HG03103 (cell line): ENCODE data around the gene GINS3.
A peak's percentile ranks its signal among the peaks of the same experiment; 100 is the strongest.

Experiments
- ATAC-seq: cut with Tn5 transposase; IDR thresholded peaks from one replicate; pipeline ENCODE4 v1.9.1; 2021; ENCODE audit warnings: low read depth; ENCODE audit not compliant: unreplicated experiment

The GINS3 gene

DNA sequence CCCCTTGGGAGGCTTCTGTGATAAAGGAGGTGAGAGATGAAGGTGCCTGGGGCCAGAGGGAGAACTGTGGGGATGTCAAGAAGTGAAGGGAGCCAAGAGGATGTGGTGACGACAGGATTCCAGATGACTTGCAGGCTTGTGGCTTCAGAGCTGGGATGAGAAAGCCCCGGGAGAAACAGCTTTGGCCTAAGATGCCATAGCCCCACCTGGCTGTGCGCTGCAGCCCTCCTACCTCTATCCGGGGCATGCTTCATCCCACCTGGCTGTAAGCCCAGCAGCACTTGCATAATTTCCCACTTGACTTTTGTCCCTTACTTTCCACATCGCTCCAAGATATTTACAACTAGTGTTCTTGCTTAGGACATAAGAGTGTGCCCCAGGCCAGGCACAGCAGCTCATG is 29.3 kb downstream of the GINS3 start:
- no peak for ATAC-seq

DNA sequence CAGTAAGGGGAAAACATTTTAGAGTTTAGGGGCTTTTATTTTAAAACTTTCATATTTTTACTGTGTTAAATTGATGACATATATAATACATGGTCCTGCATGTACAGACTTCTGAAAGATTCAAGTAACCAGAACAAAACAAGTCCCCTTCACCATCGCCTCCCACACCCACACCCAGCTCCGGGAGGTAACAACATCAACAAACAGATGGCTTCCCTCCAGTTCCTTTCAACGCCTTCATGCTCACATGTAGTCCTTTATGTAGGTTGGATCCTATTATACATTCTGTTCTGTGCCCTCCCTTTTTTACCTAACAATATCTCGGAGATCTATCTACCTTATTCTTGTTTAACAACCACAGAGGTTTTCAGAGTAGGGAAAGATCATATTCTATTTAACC is 30.5 kb downstream of the GINS3 start:
- ATAC-seq = no peak

DNA sequence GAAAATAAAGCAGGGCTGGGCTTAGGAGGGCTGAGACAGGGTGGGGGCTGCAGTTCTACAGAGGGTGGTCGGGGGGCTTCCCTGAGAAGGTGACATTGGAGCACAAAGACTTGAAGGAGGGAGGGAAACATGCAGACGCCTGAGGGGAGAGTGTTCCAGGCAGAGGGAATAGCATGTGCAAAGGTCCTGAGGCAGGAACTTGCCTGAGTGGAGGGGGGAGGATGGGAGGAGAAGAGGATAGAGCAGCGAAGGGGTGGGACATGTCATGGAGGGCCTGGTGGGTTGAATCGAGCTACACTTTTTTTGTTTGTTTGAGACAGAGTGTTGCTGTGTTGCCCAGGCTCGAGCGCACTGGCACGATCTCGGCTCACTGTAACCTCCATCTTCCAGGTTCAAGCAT is 33.0 kb downstream of the GINS3 start:
- ATAC-seq = no peak

DNA sequence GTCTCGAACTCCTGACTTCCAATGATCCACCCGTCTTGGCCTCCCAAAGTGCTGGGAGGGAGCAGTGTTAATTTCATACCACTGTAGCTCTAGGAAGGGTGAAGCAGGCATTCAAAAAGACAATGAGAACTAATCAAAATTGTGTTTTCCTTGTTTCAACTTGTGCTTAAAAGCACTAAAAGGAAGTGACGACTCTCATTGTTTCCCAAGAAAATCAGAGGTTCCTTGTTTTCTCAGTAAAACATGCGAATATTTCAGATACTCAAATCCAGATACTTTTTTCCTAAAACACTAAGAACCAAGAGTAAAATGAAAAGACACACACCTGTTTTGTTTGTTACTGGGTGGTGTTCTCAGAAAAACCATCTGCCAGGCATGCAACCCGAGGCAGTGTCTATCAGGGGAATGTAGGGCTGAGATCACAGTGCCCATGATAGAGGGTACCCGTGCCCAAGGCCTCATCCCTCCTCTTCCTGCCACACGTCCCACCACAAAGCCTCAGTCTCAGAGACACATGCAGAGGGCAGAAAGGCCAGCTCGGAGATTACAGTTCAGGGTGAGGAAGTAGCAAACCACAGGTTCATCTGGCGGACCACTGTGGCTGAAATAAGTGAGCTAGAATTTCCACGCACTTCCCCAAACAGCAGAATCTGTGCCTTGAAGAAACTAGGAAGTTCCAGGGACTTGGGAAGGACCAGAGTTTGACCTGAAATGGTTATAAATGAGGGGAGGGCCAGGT is 33.7 kb downstream of the GINS3 start:
- ATAC-seq = peak; percentile 77

DNA sequence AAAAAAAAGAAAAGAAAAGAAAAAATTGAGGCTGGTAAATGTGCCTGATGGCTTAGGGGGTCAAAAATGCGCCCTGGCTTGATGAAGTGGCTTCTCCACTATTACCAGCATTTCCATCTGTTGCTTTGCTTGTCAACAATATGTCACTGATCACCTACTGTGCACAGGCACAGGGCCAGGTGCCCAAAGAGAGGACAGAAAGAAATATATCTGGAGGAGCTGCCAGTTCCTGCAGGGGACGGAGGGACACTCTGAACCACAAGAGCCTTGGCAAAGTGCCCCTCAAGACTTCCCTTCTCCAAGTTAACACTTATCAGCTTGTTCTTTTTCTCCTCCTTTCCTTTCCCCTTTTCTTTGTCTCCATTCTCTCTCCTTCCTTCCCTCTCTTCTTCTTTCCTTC is 34.7 kb downstream of the GINS3 start:
- no peak for ATAC-seq

DNA sequence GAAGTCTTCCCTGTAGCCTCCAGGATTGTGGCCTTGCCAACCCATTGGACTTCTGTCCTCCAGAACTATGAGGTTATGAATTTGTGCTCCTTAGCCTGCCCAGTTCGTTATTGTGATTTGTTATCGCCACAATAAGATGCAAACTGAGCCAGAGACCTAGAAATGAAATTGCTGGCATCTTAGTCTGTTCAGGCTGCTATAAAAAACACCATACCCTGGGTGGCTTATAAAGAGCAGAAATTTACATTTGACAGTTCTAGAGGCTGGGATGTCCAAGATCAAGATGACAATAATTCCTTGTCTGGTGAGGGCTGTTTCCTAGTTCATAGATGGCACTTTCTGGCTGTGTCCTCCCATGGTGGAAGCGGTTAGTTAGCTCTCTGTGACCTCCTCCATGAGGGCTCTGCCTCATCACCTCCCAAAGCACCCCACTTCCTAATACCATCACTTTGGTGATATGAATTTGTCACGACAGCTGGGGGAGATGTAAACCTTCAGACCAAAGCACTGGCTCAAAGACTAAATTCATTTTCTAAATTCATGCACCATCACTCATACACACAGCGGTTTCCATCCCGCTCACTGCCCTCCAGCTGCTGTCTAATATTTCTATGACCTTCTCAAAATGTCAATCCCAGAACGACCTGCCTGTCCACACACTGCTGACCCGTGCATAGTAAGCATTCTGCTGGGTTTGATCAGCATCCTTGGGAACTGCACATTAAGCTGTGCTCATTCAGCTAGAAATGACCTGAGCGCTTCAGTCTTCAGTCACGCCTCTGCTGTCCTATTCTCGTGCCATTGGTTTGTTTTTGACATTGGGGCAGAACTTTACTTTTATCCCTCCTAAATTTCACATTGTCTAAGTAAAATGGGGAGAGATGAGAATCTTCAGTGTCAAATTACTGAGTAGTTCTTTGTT is 36.6 kb downstream of the GINS3 start:
- no peak for ATAC-seq

DNA sequence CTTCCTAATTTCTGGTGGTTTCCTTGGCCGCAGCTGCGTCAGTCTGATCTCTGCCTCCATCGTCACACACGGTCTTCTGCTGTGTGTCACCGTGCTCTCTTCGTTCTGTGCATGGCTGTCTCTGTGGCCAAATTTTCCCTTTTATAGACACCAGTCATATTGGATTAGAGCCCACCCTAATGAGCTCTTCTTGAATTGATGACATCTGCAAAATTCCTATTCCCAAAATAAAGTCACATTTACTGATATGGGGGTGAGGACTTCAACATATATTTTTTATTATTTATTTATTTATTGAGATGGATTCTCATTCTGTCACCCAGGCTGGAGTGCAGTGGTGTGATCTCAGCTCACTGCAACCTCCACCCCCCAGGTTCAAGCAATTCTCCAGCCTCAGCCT is 38.4 kb downstream of the GINS3 start:
- ATAC-seq = no peak

DNA sequence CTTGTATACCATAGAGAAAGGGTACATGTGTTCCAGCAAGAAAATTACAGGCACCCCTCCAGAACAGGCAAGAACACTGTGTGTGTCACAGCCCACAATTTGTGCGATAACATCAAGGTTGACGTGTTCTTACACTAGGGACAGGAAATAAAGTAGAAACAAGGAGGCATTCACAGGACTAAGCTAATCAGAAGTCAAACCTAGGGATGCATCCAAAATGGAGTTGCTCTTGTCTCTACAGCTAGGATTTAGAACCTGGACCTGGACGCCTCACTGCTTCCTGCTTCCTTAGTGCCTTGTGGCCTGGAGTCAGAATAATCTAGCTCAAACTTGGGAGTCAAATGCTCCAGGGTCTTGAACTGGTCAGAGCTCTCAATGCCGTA is 41.3 kb downstream of the GINS3 start:
- no peak for ATAC-seq

DNA sequence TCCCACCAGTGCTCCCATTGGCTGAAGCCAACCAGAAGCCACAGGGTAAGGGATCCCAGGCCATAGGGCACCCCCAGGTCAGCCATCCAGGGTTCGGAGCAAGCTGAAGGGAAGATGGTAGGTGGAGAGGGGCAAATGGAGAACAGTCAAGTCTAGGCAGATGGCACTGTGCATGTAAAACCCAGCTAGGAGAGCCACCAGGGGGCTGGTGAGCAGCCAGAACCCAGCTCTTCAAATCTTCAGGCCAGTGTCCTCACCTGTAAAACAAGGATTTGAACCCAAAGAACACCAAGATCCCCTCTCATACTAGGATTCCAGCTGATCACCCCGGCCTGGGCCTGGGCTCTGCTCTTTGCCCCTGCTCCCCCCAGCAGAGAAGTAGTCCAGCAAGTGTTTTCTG is 43.5 kb downstream of the GINS3 start:
- no peak for ATAC-seq

DNA sequence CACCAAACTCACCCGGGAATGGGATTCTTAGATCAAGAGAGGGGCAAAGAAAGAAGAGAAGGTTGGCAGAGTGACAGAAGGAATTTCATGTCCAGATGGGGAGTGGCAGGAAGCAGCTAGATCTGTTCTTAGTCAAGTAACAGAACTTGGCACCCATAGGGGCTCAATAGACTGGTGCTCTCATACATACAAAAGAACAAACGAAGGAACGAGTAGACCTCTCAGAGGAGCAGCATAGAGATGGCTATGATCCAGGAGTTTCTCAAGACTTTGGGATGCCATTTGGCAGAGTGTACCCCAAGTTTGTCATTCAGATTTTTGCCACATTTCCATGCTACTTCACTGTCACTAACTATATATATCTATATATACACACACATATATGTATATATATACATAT is 47.9 kb downstream of the GINS3 start:
- no peak for ATAC-seq

DNA sequence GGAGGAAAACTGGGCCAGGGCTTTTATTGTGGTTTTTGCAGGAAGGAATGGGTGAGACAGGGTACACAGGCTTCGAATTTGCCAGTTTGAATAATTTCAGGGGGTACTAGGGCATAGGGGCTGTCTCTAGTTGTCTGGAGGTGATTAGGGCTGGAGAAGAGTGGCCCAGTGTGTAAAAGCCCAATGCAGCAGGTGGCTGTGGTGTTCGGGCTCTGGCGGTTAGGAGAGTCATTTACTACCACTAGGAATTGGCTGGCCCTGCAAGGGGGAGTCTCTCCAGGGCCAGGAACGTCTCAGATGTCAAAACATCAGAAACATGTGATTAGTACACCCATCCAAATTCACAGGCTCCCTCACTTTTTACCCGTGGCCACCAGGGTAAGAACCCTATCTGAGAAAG is 50.3 kb downstream of the GINS3 start:
- ATAC-seq = no peak

DNA sequence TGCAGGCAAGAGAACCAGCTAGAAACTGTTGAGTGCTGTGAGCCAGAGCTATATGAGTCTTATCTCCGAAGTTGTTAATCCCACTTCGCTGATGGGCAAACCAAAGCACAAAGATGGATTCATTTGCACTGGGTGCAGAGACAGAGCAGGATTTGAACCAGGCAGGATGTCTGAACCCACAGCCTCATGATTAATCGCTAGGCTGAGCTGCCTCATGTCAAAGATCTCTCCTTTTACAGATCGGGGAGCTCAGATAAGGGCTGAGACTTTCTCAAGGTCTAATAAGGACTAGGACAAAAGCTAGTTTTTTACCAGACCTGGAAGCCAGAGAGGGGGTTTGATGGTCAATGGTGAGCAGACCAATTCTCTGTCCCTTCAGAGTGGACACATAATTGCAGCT is 51.5 kb downstream of the GINS3 start:
- no peak for ATAC-seq

DNA sequence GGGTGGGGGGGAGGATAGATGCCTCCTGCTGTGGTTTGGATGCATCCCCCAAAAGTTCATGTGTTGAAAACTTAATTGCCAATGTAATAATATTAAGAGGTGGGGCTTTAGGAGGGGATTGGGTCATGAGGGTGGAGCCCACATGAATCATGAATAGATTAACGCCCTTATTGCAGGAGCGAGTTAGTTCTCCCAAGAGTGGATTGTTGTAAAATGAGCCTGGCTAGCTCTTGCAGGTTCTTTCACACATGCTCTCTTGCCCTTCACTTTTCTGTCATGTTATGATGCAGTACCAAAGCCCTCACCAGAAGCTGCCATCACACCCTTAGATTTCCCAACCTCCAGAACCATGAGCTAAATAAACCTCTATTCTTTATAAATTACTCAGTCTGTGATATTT is 52.0 kb downstream of the GINS3 start:
- no peak for ATAC-seq

DNA sequence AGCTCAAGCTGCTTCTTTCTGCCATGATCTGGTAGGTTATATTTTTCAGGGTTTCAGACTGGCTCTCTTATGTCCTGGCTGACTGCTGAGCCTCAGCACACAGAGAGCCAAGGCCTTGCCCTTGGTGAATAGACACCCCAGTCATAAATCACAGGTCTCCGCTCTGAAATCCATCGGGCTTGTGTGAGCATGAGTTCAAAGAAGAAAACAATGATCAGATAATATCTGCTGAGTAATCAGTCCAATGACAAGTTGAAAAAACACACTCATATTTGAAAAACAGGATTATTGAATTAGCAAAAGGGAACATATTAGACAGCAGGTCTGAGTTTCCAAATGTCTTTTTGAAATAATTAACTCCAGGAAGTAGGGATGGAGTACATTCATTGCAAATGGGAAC is 56.6 kb downstream of the GINS3 start:
- no peak for ATAC-seq

DNA sequence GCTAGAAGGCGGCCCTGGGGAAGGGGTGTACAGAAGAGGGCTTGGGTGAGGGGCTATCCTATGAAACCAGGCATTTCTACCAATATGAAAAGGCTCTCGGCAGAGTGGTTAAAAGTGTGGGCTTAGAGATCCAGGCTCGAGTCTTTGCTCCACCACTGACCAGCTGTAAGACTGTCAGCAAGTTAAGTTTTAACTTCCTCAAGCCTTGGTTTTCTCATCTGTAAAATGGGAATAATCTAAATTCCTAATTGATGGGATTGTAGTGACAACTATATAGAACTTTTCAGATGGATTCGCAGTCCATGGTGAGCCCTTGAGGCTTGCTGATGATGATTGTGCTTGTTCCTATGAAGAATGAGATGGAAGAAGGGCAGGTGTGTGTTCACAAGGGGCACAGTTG is 57.0 kb downstream of the GINS3 start:
- ATAC-seq = no peak

DNA sequence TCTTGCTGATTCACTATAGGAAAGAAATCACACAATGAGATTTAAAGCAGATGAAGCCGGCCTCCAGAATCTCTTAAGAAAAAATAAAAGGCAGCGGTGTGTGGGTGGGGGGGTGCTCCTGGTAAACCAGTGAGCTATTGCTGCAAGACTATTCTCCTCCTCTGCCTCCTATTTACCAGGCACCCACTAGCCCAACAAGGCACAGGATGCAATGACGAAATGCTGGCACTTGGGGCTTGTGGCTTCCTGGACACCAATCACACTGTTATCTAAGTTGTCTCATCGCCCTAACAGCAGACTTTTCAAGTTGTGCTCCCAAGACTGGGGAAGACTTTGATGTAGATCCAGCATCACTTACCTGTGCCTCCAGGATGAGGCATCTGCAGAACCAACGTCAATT is 57.5 kb downstream of the GINS3 start:
- no peak for ATAC-seq

DNA sequence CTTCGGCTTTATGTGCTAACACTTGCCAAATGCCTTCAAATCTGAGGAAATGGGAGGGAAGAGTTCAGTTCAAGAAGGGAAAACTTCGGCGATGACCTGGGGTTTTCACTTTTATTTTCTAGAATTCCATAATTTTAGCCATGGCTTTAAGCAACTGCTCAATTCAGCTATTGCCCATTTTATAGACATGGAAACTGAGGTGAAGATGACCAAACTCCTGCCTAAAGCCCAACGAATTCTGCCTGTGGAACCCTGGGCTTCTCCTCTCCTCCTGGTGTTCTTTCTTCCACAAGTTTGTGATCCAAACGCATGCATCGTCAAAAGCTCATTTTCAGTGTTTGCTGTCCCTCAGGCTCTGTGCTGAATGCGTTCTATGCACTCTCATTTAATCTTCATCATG is 58.3 kb downstream of the GINS3 start:
- no peak for ATAC-seq

DNA sequence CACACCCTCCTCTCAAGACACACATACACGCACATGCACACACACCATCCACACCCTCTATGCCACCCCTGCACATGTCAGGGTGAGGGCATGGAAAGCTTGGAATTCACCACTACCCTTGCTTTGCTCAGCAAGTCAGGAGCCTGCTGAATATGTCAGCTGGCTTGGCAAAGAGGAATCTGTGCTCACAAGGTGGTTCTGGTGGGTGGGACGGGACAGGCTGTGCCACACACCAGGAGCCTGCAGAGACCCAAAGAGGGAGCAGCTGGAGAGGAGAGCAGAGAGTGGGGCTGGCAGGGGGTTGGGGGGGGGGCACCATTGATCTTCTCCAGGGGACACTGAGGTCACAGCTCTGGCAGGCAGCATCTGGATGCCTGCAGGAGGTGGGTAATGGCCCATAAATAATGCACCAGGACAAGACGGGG is 59.0 kb downstream of the GINS3 start:
- no peak for ATAC-seq

DNA sequence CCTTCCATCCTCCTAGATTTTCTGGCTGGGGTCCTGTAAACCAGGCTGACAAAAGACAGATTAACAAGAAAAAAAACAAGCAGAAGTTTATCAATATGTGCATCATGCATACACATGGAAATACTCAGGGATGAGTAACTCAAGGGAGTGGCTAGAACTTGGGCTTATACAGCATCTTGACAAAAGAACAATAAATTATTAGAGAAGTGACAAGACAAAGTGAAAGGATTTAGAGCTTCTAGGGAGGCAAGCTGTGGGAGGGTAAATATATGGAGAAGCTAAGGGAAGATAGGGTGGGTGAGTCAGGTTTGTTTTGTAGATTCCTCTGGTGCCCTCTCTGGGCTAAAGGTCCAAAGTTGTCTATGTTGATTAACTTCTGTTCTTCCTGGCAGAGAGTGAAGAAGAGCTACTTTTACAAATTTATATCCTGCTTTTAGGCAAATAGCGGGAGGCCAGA is 59.7 kb downstream of the GINS3 start:
- ATAC-seq = no peak

DNA sequence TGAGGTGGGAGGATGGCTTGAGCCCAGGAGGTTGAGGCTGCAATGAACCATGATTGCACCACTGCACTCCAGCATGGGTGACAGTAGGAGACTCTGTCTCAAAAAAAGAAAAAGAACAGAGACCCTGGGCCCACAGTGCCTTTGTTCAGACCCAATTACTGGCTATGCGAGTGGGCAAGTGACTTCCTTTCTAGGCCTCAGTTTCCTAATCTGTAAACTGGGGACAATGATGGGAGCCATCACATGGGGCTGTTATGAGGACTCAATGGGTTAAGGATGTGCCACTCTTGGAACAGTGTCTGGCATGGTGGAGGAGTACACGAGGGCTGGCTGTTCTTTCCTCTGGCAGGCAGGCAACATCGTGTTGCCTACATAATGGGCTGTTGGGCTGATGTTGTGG is 60.4 kb downstream of the GINS3 start:
- ATAC-seq = no peak

DNA sequence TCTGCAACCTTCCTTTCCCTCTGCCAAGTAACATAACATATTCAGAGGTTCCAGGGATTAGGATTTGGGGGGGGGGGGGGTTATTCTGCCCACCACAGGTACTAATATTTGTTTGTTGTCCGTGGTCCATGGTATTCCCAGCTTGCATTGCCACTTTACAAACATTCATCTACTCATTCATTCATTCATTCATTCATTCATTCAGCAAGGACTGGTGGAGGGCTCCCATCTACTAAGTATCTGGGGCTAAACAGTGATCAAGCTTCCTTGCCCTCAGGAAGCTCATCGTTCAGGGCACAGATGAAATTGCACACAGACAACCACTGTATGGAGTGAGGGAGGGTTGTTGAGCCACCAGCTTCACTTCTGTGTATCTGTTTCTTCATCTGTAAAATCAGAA is 61.9 kb downstream of the GINS3 start:
- no peak for ATAC-seq

DNA sequence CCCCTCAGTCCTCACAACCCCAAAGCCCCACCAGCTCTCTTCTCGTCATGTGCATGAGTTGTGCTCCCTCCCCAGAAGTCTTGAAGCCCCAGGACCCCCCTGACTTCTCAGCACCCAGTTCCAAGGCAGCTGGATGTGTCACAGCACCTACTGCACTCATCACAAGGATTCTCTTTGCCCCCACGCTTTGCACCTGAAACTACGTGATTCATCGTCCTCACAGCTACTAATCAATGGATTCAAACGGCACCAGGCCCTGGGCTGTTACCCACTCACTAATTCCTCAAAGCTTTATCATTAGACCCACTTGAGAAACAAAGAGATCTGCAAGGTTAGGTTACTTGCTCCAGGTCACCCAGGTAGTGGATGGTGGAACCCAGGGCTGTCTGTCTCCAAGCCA is 62.6 kb downstream of the GINS3 start:
- ATAC-seq = no peak
